Uterus (tissue), 2 donors: ENCODE data around the gene NTPCR.

Source experiments
- POLR2A ChIP-seq, 2 donors: fragments of 450-650 bp; IDR thresholded peaks; one replicate each; pipeline ENCODE4 v1.6.1; 2016; ENCODE audit warnings: antibody characterized with exemption in 2 of 2, mild to moderate bottlenecking in 1 of 2, moderate library complexity in 1 of 2
- TF ChIP-seq, protein P1 (sequence below), 4 experiments: fragments of 200-600 bp in 2 of 4; fragments of 450-650 bp in 2 of 4; sonication (generic) in 2 of 4; IDR thresholded peaks; one replicate each; pipeline ENCODE4 v1.5.1; 2016 to 2019; ENCODE audit warnings: antibody characterized with exemption in 4 of 4, mild to moderate bottlenecking in 2 of 4, moderate library complexity in 1 of 4

DNA sequence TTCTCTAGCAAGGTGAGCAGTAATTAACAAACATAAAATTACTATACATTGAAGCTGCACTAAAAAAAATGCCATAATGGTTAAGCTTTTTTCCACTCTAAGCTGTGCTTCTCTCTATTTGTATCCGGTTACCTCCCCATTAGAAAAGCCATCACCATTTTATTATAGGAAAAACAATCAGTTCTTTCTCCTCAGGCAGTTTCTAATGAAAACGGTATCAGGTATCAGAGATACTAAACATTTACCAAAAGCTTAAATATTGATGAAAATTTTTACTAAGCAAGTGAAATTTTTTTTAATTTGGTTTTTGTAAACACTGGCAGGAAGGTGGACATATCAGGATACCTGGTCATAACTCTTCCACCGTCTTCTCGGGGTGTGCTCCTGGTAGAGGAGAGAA, 14.2 kb downstream of the NTPCR start:
- TF ChIP-seq, protein P1, sequence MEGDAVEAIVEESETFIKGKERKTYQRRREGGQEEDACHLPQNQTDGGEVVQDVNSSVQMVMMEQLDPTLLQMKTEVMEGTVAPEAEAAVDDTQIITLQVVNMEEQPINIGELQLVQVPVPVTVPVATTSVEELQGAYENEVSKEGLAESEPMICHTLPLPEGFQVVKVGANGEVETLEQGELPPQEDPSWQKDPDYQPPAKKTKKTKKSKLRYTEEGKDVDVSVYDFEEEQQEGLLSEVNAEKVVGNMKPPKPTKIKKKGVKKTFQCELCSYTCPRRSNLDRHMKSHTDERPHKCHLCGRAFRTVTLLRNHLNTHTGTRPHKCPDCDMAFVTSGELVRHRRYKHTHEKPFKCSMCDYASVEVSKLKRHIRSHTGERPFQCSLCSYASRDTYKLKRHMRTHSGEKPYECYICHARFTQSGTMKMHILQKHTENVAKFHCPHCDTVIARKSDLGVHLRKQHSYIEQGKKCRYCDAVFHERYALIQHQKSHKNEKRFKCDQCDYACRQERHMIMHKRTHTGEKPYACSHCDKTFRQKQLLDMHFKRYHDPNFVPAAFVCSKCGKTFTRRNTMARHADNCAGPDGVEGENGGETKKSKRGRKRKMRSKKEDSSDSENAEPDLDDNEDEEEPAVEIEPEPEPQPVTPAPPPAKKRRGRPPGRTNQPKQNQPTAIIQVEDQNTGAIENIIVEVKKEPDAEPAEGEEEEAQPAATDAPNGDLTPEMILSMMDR (IDR thresholded peaks at IDR 0.05): no peak
- TF ChIP-seq POLR2A (IDR thresholded peaks at IDR 0.05): no peak
